HEK293 (cell line): ENCODE results near the gene TESK1.

Experiments used
- BCL11A ChIP-seq: fragments of 450-650 bp; formaldehyde crosslinking; IDR thresholded peaks from 2 replicates; pipeline ENCODE4 v1.5.1; 2016; ENCODE audit warnings: low read depth, missing biosample characterization, missing genetic modification characterization
- GFI1B ChIP-seq: fragments of 450-650 bp; formaldehyde crosslinking; IDR thresholded peaks from 2 replicates; pipeline ENCODE4 v1.5.1; 2016; ENCODE audit warnings: missing biosample characterization, missing genetic modification characterization
- GLI4 ChIP-seq: fragments of 450-650 bp; formaldehyde crosslinking; IDR thresholded peaks from 2 replicates; pipeline ENCODE4 v1.5.1; 2016; ENCODE audit warnings: missing biosample characterization, missing genetic modification characterization
- HOXD13 ChIP-seq: sonication (generic); formaldehyde crosslinking; IDR thresholded peaks from 2 replicates; pipeline ENCODE4 v1.8.0; 2022; ENCODE audit warnings: missing genetic modification reagents, borderline replicate concordance
- KLF17 ChIP-seq: fragments of 450-650 bp; formaldehyde crosslinking; IDR thresholded peaks from 2 replicates; pipeline ENCODE4 v1.5.1; 2016; ENCODE audit warnings: missing biosample characterization, missing genetic modification characterization
- PATZ1 ChIP-seq: fragments of 450-650 bp; formaldehyde crosslinking; IDR thresholded peaks from 2 replicates; pipeline ENCODE4 v1.5.1; 2016; ENCODE audit warnings: missing biosample characterization, missing genetic modification characterization
- SCRT1 ChIP-seq: fragments of 450-650 bp; formaldehyde crosslinking; IDR thresholded peaks from 2 replicates; pipeline ENCODE4 v1.5.1; 2016; ENCODE audit warnings: missing biosample characterization, missing genetic modification characterization, borderline replicate concordance
- SCRT2 ChIP-seq: fragments of 450-650 bp; formaldehyde crosslinking; IDR thresholded peaks from 2 replicates; pipeline ENCODE4 v1.5.1; 2016; ENCODE audit warnings: missing biosample characterization, missing genetic modification characterization
- TRIM28 ChIP-seq: IDR thresholded peaks from 2 replicates; pipeline ENCODE4 v1.6.1; 2011; ENCODE audit warnings: low read length, control low read depth, borderline replicate concordance
- ZBTB10 ChIP-seq: fragments of 450-650 bp; formaldehyde crosslinking; IDR thresholded peaks from 2 replicates; pipeline ENCODE4 v1.5.1; 2016; ENCODE audit warnings: missing biosample characterization, missing genetic modification characterization
- ZBTB20 ChIP-seq: fragments of 450-650 bp; formaldehyde crosslinking; IDR thresholded peaks from 2 replicates; pipeline ENCODE4 v1.5.1; 2016; ENCODE audit warnings: missing biosample characterization, missing genetic modification characterization
- ZBTB21 ChIP-seq: fragments of 450-650 bp; formaldehyde crosslinking; IDR thresholded peaks from 2 replicates; pipeline ENCODE4 v1.5.1; 2017; ENCODE audit warnings: missing biosample characterization, missing genetic modification characterization
- ZBTB7A ChIP-seq: fragments of 450-650 bp; formaldehyde crosslinking; IDR thresholded peaks from 2 replicates; pipeline ENCODE4 v1.5.1; 2016; ENCODE audit warnings: low read depth, missing biosample characterization, missing genetic modification characterization
- ZFP69B ChIP-seq: fragments of 450-650 bp; formaldehyde crosslinking; IDR thresholded peaks from 2 replicates; pipeline ENCODE4 v1.5.1; 2016; ENCODE audit warnings: missing biosample characterization, missing genetic modification characterization
- ZNF140 ChIP-seq: fragments of 450-650 bp; formaldehyde crosslinking; IDR thresholded peaks from 2 replicates; pipeline ENCODE4 v1.5.1; 2016; ENCODE audit warnings: missing biosample characterization, missing genetic modification characterization
- ZNF155 ChIP-seq: fragments of 450-650 bp; formaldehyde crosslinking; IDR thresholded peaks from 2 replicates; pipeline ENCODE4 v1.5.1; 2016; ENCODE audit warnings: missing biosample characterization, missing genetic modification characterization
- ZNF221 ChIP-seq: fragments of 450-650 bp; formaldehyde crosslinking; IDR thresholded peaks from 2 replicates; pipeline ENCODE4 v1.5.1; 2017; ENCODE audit warnings: missing biosample characterization, missing genetic modification characterization, borderline replicate concordance
- ZNF24 ChIP-seq: fragments of 450-650 bp; formaldehyde crosslinking; IDR thresholded peaks from 2 replicates; pipeline ENCODE4 v1.5.1; 2016; ENCODE audit warnings: missing biosample characterization, missing genetic modification characterization
- ZNF280C ChIP-seq: fragments of 450-650 bp; formaldehyde crosslinking; IDR thresholded peaks from 2 replicates; pipeline ENCODE4 v1.5.1; 2016; ENCODE audit warnings: missing biosample characterization, missing genetic modification characterization
- ZNF433 ChIP-seq: fragments of 450-650 bp; formaldehyde crosslinking; IDR thresholded peaks from 2 replicates; pipeline ENCODE4 v1.5.1; 2016; ENCODE audit warnings: missing biosample characterization, missing genetic modification characterization, low read depth
- ZNF623 ChIP-seq: fragments of 450-650 bp; formaldehyde crosslinking; IDR thresholded peaks from 2 replicates; pipeline ENCODE4 v1.5.1; 2016; ENCODE audit warnings: missing biosample characterization, missing genetic modification characterization
- ZNF692 ChIP-seq: fragments of 450-650 bp; formaldehyde crosslinking; IDR thresholded peaks from 2 replicates; pipeline ENCODE4 v1.5.1; 2016; ENCODE audit warnings: missing biosample characterization, missing genetic modification characterization
- ZNF707 ChIP-seq: fragments of 450-650 bp; formaldehyde crosslinking; IDR thresholded peaks from 2 replicates; pipeline ENCODE4 v1.5.1; 2016; ENCODE audit warnings: missing biosample characterization, missing genetic modification characterization
- ZNF76 ChIP-seq: fragments of 450-650 bp; formaldehyde crosslinking; IDR thresholded peaks from 2 replicates; pipeline ENCODE4; 2016; ENCODE audit warnings: low read depth, missing biosample characterization, missing genetic modification characterization, borderline replicate concordance
- ZNF837 ChIP-seq: fragments of 450-650 bp; formaldehyde crosslinking; IDR thresholded peaks from 2 replicates; pipeline ENCODE4 v1.5.1; 2016; ENCODE audit warnings: missing biosample characterization, missing genetic modification characterization
- ZSCAN16 ChIP-seq: fragments of 450-650 bp; formaldehyde crosslinking; IDR thresholded peaks from 2 replicates; pipeline ENCODE4 v1.5.1; 2016; ENCODE audit warnings: missing biosample characterization, missing genetic modification characterization
- ZSCAN23 ChIP-seq: fragments of 450-650 bp; formaldehyde crosslinking; IDR thresholded peaks from 2 replicates; pipeline ENCODE4 v1.5.1; 2016; ENCODE audit warnings: missing biosample characterization, missing genetic modification characterization
- TF ChIP-seq, protein P1 (sequence below): fragments of 450-650 bp; formaldehyde crosslinking; IDR thresholded peaks from 2 replicates; pipeline ENCODE4 v1.5.1; 2016; ENCODE audit warnings: missing biosample characterization, missing genetic modification characterization

Gene TESK1

DNA sequence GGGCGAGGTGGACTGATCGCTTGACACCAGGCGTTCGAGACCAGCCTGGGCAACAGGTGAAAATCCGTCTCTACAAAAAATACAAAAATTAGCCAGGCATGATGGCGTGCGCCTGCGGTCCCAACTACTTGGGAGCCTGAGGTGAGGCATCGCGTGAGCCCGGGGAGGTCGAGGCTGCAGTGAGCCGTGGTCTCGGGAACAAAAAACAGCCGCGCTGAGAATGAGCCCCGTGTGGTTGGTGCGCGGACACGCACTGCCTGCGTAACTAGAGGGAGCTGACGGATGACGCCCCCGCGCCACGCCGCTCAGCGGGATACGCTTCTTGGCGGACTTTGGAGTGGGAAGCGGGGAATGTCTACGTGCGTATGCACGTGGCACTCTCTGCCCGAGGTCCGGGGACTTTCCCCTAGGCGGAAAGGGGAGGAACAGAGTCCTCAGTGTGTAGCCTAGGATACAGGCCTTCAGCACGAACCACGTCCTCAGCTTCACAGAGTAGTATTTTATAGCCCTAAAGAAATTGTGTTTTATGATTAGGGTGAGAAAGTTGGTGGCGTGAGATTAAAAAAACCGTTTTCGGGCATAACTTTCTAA lies 52.6 kb downstream of the TESK1 start, which contains the start of gene RMRP (continued):
- peak; percentile 98 for TF ChIP-seq PATZ1 (tag by site-specific recombination)
- TF ChIP-seq ZNF433 (tag by site-specific recombination), result no peak
- TF ChIP-seq KLF17 (tag by site-specific recombination), result peak; percentile 93
- peak; percentile 78 for TF ChIP-seq ZBTB20 (tag by site-specific recombination)
- TF ChIP-seq ZNF692, result peak; percentile 89
- no peak for TF ChIP-seq ZNF140 (tag by site-specific recombination)
- TF ChIP-seq ZBTB21 (tag by site-specific recombination), result peak; percentile 86
- TF ChIP-seq ZBTB7A (tag by site-specific recombination), result 0 out of 2 replicates have a peak, but pooled peaks have one; percentile 67
- TF ChIP-seq ZNF221 (tag by site-specific recombination), result no peak
- TF ChIP-seq, protein P1, sequence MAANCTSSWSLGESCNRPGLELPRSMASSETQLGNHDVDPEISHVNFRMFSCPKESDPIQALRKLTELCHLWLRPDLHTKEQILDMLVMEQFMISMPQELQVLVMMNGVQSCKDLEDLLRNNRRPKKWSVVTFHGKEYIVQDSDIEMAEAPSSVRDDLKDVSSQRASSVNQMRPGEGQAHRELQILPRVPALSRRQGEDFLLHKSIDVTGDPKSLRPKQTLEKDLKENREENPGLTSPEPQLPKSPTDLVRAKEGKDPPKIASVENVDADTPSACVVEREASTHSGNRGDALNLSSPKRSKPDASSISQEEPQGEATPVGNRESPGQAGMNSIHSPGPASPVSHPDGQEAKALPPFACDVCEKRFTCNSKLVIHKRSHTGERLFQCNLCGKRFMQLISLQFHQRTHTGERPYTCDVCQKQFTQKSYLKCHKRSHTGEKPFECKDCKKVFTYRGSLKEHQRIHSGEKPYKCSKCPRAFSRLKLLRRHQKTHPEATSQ (tag by site-specific recombination), result peak; percentile 93
- no peak for TF ChIP-seq HOXD13 (CRISPR knock-in tag)
- TF ChIP-seq ZFP69B (tag by site-specific recombination), result peak; percentile 86
- TF ChIP-seq GLI4, result peak; percentile 74; the same call in 1 of the 2 replicates
- TF ChIP-seq ZBTB10 (tag by site-specific recombination), result peak; percentile 89
- peak; percentile 65; the same call in 1 of the 2 replicates for TF ChIP-seq ZNF76 (tag by site-specific recombination)
- TF ChIP-seq SCRT2 (tag by site-specific recombination), result peak; percentile 100
- no peak for TF ChIP-seq ZNF707 (tag by site-specific recombination)
- 0 out of 2 replicates have a peak, but pooled peaks have one; percentile 49 for TF ChIP-seq ZSCAN16
- peak; percentile 91; the same call in 1 of the 2 replicates for TF ChIP-seq BCL11A (tag by site-specific recombination)
- no peak; the same call in 1 of the 2 replicates for TF ChIP-seq GFI1B (tag by site-specific recombination)
- peak; percentile 47; the same call in 1 of the 2 replicates for TF ChIP-seq ZSCAN23
- 0 out of 2 replicates have a peak, but pooled peaks have one; percentile 28 for TF ChIP-seq ZNF623 (tag by site-specific recombination)
- TF ChIP-seq ZNF837 (tag by site-specific recombination), result no peak
- TF ChIP-seq ZNF155 (tag by site-specific recombination), result no peak
- no peak for TF ChIP-seq ZNF280C (tag by site-specific recombination)
- peak; percentile 92 for TF ChIP-seq ZNF24 (tag by site-specific recombination)
- TF ChIP-seq SCRT1 (tag by site-specific recombination), result peak; percentile 98
- peak; percentile 86; the same call in 1 of the 2 replicates for TF ChIP-seq TRIM28
